ENCODE results near the gene ANXA2. TPM values are rescaled to one million over a fixed set of nuclear protein-coding genes. Genes with fewer than 3 reads are reported as not detected.

ANXA2 gene
- total RNA-seq, 2 donors from 2014 or later: 355 to 392 TPM

DNA sequence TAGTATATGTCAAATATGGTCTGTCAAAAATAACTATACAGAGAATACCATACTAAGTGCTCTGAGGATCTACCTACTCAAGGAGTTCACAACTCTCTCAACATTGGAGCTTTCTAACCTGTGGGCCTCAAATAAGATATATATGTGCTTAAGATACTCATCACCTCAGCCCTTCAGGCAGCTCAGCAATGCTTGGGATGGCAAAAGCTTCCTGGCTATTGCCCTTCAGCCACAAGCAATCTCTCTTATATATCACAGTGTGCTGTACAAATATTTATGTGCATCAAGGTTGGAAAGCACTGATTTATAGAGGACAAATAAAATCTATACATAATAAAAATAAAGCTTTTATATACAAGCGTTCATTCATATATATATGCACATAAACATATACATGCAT lies 40.9 kb upstream of the ANXA2 start:
- no peaks in the 10 kb centered on the region for H3K9me3 Mint-ChIP-seq
- H3K4me1 Mint-ChIP-seq: peaks cover 14% of the 10 kb centered on the region
- H3K4me1 ChIP-seq (ENCODE audit: control insufficient read depth, insufficient read depth, low read length): no peaks in the 10 kb centered on the region
- no peaks in the 10 kb centered on the region for H3K27me3 ChIP-seq (ENCODE audit: control insufficient read depth, insufficient read depth, low read length, poor library complexity, severe bottlenecking)
- H3K4me3 Mint-ChIP-seq: no peak overlapping the region
- H3K9me3 ChIP-seq (ENCODE audit: control insufficient read depth, low read length): no peaks in the 10 kb centered on the region
- no peak overlapping the region for H3K9ac ChIP-seq (ENCODE audit: extremely low read depth, low read length, poor library complexity, severe bottlenecking)
- H3K27ac ChIP-seq (ENCODE audit: low read depth, low read length): no peak overlapping the region
- no peaks in the 10 kb centered on the region for H3K27me3 Mint-ChIP-seq (ENCODE audit: insufficient read depth)
- peaks cover 27% of the 10 kb centered on the region for H3K36me3 Mint-ChIP-seq (ENCODE audit: low read depth)
- no peak overlapping the region for H3K27ac Mint-ChIP-seq
- TF ChIP-seq, protein P1, sequence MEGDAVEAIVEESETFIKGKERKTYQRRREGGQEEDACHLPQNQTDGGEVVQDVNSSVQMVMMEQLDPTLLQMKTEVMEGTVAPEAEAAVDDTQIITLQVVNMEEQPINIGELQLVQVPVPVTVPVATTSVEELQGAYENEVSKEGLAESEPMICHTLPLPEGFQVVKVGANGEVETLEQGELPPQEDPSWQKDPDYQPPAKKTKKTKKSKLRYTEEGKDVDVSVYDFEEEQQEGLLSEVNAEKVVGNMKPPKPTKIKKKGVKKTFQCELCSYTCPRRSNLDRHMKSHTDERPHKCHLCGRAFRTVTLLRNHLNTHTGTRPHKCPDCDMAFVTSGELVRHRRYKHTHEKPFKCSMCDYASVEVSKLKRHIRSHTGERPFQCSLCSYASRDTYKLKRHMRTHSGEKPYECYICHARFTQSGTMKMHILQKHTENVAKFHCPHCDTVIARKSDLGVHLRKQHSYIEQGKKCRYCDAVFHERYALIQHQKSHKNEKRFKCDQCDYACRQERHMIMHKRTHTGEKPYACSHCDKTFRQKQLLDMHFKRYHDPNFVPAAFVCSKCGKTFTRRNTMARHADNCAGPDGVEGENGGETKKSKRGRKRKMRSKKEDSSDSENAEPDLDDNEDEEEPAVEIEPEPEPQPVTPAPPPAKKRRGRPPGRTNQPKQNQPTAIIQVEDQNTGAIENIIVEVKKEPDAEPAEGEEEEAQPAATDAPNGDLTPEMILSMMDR (conservative IDR thresholded peaks at IDR 0.05): no peak
- no CpG with 5 or more reads among the region's 1 CpG for WGBS, 2 experiments (ENCODE audit: insufficient coverage in 1 of 2, insufficient read length in 1 of 2)
- no peak for DNase-seq
- H3K36me3 ChIP-seq (ENCODE audit: control insufficient read depth, insufficient read depth, low read length): peaks cover 32% of the 10 kb centered on the region
- H3K4me3 ChIP-seq (ENCODE audit: low read length): no peak overlapping the region

DNA sequence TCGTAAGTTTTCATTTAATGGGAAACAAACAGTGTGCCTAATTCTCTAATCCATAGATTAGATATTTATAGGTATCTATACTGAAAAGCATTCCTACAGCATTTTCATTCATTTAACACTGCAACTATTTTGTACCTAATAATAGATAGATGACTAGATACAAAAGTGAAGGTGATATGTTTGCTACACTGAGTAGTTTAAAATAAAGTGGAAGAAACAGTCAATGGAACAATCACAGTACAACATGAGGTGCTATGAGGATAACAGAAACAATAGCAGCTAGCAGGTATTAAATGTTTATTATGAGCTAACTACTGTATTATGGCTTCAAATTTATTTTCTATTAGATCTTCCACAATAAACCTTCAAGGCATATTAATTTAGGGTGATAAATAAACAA lies 31.1 kb upstream of the ANXA2 start:
- Mint-ChIP-seq H3K4me3 (no peak overlapping the region), H3K36me3 (ENCODE audit: low read depth) (peaks cover 32% of the 10 kb centered on the region), H3K27me3 (ENCODE audit: insufficient read depth) (no peaks in the 10 kb centered on the region), H3K27ac (no peak overlapping the region), H3K9me3 (no peaks in the 10 kb centered on the region), H3K4me1 (peaks cover 10% of the 10 kb centered on the region)
- no peaks in the 10 kb centered on the region for H3K4me1 ChIP-seq (ENCODE audit: control insufficient read depth, insufficient read depth, low read length)
- no peaks in the 10 kb centered on the region for H3K27me3 ChIP-seq (ENCODE audit: control insufficient read depth, insufficient read depth, low read length, poor library complexity, severe bottlenecking)
- no peaks in the 10 kb centered on the region for H3K9me3 ChIP-seq (ENCODE audit: control insufficient read depth, low read length)
- peaks cover 45% of the 10 kb centered on the region for H3K36me3 ChIP-seq (ENCODE audit: control insufficient read depth, insufficient read depth, low read length)
- WGBS, 2 experiments (ENCODE audit: insufficient coverage in 1 of 2, insufficient read length in 1 of 2): no CpG with 5 or more reads among the region's 1 CpG
- no peak overlapping the region for H3K27ac ChIP-seq (ENCODE audit: low read depth, low read length)
- no peak for DNase-seq
- no peak overlapping the region for H3K4me3 ChIP-seq (ENCODE audit: low read length)
- no peak overlapping the region for H3K9ac ChIP-seq (ENCODE audit: extremely low read depth, low read length, poor library complexity, severe bottlenecking)
- TF ChIP-seq, protein P1 (conservative IDR thresholded peaks at IDR 0.05): no peak

DNA sequence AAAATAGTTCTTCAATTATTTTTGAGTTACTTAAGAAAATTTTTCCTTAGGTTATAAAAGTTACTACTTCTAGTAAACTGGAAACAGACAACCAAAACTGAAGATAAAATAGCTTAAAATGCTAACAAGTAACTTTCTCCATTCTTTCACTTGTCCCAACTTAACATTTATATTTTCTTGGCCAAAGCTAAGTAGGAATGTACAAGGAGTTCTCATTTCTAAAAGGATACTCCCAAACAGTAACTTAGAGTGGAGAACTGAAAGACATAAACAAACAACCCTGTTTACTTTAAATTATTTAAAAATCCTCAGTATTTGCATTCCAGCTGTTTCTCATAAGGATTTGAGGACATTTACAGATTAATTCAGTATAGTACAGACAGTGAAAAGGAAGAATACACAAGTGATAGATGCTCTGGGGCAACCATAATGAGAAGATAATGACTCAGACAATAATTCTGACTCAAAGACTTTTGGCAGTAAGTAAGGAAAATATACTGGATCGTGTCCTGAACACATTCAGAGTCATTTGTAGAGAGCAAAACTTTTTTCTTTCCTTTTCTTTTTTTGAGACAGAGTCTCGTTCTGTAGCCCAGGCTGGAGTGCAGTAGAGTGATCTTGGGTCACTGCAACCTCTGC lies 29.2 kb upstream of the ANXA2 start:
- Histone ChIP-seq H3K9me3 (ENCODE audit: control insufficient read depth, low read length) (no peaks in the 10 kb centered on the region), H3K27me3 (ENCODE audit: control insufficient read depth, insufficient read depth, low read length, poor library complexity, severe bottlenecking) (no peaks in the 10 kb centered on the region), H3K4me1 (ENCODE audit: control insufficient read depth, insufficient read depth, low read length) (no peaks in the 10 kb centered on the region), H3K9ac (ENCODE audit: extremely low read depth, low read length, poor library complexity, severe bottlenecking) (no peak overlapping the region), H3K36me3 (ENCODE audit: control insufficient read depth, insufficient read depth, low read length) (peaks cover 59% of the 10 kb centered on the region), H3K4me3 (ENCODE audit: low read length) (no peak overlapping the region), H3K27ac (ENCODE audit: low read depth, low read length) (no peak overlapping the region)
- H3K36me3 Mint-ChIP-seq (ENCODE audit: low read depth): peaks cover 33% of the 10 kb centered on the region
- no peak overlapping the region for H3K4me3 Mint-ChIP-seq
- H3K9me3 Mint-ChIP-seq: no peaks in the 10 kb centered on the region
- no peaks in the 10 kb centered on the region for H3K27me3 Mint-ChIP-seq (ENCODE audit: insufficient read depth)
- whole genome bisulfite sequencing, 2 experiments (ENCODE audit: insufficient coverage in 1 of 2, insufficient read length in 1 of 2): 88 to 90% methylated on average over 2 of the region's 2 CpGs
- peaks cover 16% of the 10 kb centered on the region for H3K4me1 Mint-ChIP-seq
- TF ChIP-seq, protein P1 (conservative IDR thresholded peaks at IDR 0.05): no peak
- no peak overlapping the region for H3K27ac Mint-ChIP-seq
- DNase-seq: no peak

All from endodermal cell (in vitro differentiated cells).